SK-N-SH treated with all-trans-retinoic acid at 6 μM for 48 hours (cell line): ENCODE measurements around the gene GMCL1.

Source experiments
- ARNTL ChIP-seq: fragments of 450-650 bp; formaldehyde crosslinking; IDR thresholded peaks from 2 replicates; pipeline ENCODE4 v1.5.0; 2020; ENCODE audit warnings: low read depth, mild to moderate bottlenecking, moderate library complexity, borderline replicate concordance
- CREB5 ChIP-seq: fragments of 250-450 bp; sonication (Bioruptor Pico); IDR thresholded peaks from 2 replicates; pipeline ENCODE4 v1.5.1; 2020; ENCODE audit warnings: low read depth, mild to moderate bottlenecking, moderate library complexity
- CSRNP3 ChIP-seq: fragments of 250-450 bp; sonication (Bioruptor Pico); IDR thresholded peaks from 2 replicates; pipeline ENCODE4 v1.5.1; 2021; ENCODE audit warnings: mild to moderate bottlenecking, moderate library complexity
- GLIS3 ChIP-seq: fragments of 250-450 bp; sonication (Bioruptor Pico); IDR thresholded peaks from 2 replicates; pipeline ENCODE4 v1.5.0; 2020; ENCODE audit warnings: mild to moderate bottlenecking, moderate library complexity
- PATZ1 ChIP-seq: fragments of 250-450 bp; sonication (Bioruptor Pico); IDR thresholded peaks from 2 replicates; pipeline ENCODE4 v1.8.0; 2020; ENCODE audit warnings: mild to moderate bottlenecking, moderate library complexity, borderline replicate concordance
- PPARA ChIP-seq: fragments of 250-450 bp; sonication (Bioruptor Pico); IDR thresholded peaks from 2 replicates; pipeline ENCODE4 v1.5.0; 2020; ENCODE audit warnings: mild to moderate bottlenecking, borderline replicate concordance
- SNAI2 ChIP-seq: fragments of 250-450 bp; sonication (Bioruptor Pico); IDR thresholded peaks from 2 replicates; pipeline ENCODE4 v1.5.0; 2020; ENCODE audit warnings: mild to moderate bottlenecking, moderate library complexity
- ZC3H10 ChIP-seq: fragments of 250-450 bp; sonication (Bioruptor Pico); IDR thresholded peaks from 2 replicates; pipeline ENCODE4 v1.5.1; 2021; ENCODE audit warnings: mild to moderate bottlenecking, moderate library complexity
- ZNF565 ChIP-seq: fragments of 450-650 bp; formaldehyde crosslinking; conservative IDR thresholded peaks from 2 replicates; pipeline ENCODE4 v1.5.0; 2020; ENCODE audit warnings: low read depth, mild to moderate bottlenecking, moderate library complexity
- ZNF8 ChIP-seq: fragments of 450-650 bp; formaldehyde crosslinking; IDR thresholded peaks from 2 replicates; pipeline ENCODE4 v1.5.0; 2020; ENCODE audit warnings: mild to moderate bottlenecking, moderate library complexity

DNA sequence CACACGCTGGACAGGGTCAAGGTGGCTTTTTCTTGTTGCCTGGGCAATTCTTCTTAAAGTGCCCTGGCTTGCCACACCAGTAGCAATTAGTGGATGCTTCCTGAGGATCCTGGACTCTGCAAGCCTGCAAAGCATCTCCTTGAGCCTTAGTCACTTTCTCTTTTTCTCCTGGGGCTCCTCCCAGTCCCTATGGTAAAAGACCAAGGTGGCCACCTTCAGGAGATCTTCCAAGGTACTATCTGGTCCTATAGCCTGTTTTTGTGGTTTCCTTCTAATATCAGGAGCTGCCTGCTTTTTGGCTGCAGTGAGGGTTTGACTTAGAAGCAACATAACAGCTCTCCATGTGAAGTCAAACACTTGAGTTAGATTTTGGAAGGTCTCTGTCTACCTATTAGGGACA, 33.3 kb upstream of the GMCL1 start:
- no peak for TF ChIP-seq GLIS3 (CRISPR knock-in tag)
- TF ChIP-seq CSRNP3 (CRISPR knock-in tag): no peak
- TF ChIP-seq CREB5 (CRISPR knock-in tag): no peak
- no peak for TF ChIP-seq ZNF8 (CRISPR knock-in tag)
- TF ChIP-seq ARNTL (CRISPR knock-in tag): no peak
- no peak for TF ChIP-seq SNAI2 (CRISPR knock-in tag)
- TF ChIP-seq PATZ1 (CRISPR knock-in tag): no peak
- TF ChIP-seq PPARA (CRISPR knock-in tag): no peak
- no peak for TF ChIP-seq ZC3H10 (CRISPR knock-in tag)
- no peak for TF ChIP-seq ZNF565 (CRISPR knock-in tag)
